HG03097 (cell line): Measurements from ENCODE around the gene NEK8.
A peak's percentile ranks its signal among the peaks of the same experiment; 100 is the strongest.
"Not testable (repeated sequence)": the region's sequence is repeated elsewhere in the genome, so short reads cannot be mapped to it uniquely, and the experiment has no call there.

Source experiments
- ATAC-seq: cut with Tn5 transposase; IDR thresholded peaks from one replicate; pipeline ENCODE4 v1.9.1; 2021; ENCODE audit not compliant: unreplicated experiment, low FRiP score

Gene NEK8

GRCh38 chr17:28707339-28707720 is 21.3 kb upstream of the NEK8 start:
- ATAC-seq = no peak

GRCh38 chr17:28710861-28711722 is 17.5 kb upstream of the NEK8 start:
- peak; percentile 60 for ATAC-seq

- ATAC-seq = peak; percentile 2
Measured at GRCh38 chr17:28711723-28712031, 16.9 kb upstream of the NEK8 start, which contains the start of gene PROCA1. PROCA1 (minus strand) TSS chr17:28711888; CDS start chr17:28711660, 228 bp downstream.

- ATAC-seq = no peak
Measured at GRCh38 chr17:28712032-28712704, 16.4 kb upstream of the NEK8 start.

- no peak for ATAC-seq
Measured at GRCh38 chr17:28712705-28713415, 15.7 kb upstream of the NEK8 start.

GRCh38 chr17:28714281-28714680 is 14.3 kb upstream of the NEK8 start:
- ATAC-seq = no peak

- ATAC-seq = no peak
Measured at GRCh38 chr17:28715217-28715616, 13.4 kb upstream of the NEK8 start.

GRCh38 chr17:28716740-28717577 is 11.6 kb upstream of the NEK8 start:
- no peak for ATAC-seq

- ATAC-seq = no peak
Measured at GRCh38 chr17:28717578-28718332, 10.8 kb upstream of the NEK8 start, which contains the start of gene RAB34. RAB34 (minus strand) TSS chr17:28717868; CDS start chr17:28717266, 602 bp downstream.

- ATAC-seq = no peak
Measured at GRCh38 chr17:28718333-28719020, 10.1 kb upstream of the NEK8 start.

GRCh38 chr17:28719021-28719433 is 9.6 kb upstream of the NEK8 start:
- ATAC-seq = no peak

- ATAC-seq = no peak
Measured at GRCh38 chr17:28720247-28720996, 8.2 kb upstream of the NEK8 start.

GRCh38 chr17:28720997-28721329 is 7.6 kb upstream of the NEK8 start:
- not testable (repeated sequence) for ATAC-seq

GRCh38 chr17:28722417-28723158 is 6.0 kb upstream of the NEK8 start:
- ATAC-seq = no peak

- ATAC-seq = no peak
Measured at GRCh38 chr17:28723159-28723835, 5.3 kb upstream of the NEK8 start.

GRCh38 chr17:28723836-28724499 is 4.6 kb upstream of the NEK8 start:
- ATAC-seq = not testable (repeated sequence)
